ENCODE measurements around the gene CD300LD. TPM values are rescaled to one million over a fixed set of nuclear protein-coding genes. Genes with fewer than 3 reads are reported as not detected.

Gene CD300LD
- total RNA-seq, 2 donors from 2014 or later = not detected

DNA sequence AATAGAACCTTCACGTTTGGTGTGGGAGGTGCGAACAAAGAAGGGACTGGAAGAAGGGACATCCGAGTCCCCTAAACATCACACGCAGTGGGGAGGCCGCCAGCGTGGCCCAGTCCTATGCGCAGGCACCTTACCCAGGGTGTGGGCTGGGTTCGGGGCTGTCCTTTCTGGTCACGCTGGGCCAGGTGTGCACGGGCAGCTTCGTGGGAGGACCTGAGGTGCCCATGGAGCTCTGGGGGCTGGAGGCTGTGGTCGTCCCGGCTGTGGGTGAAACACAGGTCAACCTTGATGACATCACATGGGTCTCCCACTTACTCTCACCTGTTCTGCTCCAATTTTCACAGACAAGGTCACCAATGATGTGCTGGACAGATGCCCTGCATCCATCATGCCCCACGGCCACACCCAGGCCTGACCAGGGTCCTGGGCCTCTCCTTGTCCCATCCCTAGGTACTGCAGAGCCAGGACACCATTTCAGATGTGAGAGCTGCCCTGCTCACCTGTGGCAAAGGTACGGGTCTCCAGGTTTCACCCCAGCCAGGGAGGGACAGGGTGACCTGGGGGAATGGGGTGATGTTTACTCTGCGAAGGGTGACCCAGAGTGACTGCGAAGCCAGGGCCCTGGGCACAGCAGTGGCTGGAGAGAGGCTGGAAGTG is 49.2 kb downstream of the CD300LD start:
- Mint-ChIP-seq H3K27ac (peak overlapping the region in 1 of 2 donors; percentile 37), H3K9me3 (no peaks in the 10 kb centered on the region), H3K4me1 (ENCODE audit: low read depth in 2 of 2) (peaks cover 27 to 33% of the 10 kb centered on the region in 2 donors), H3K36me3 (no peaks in the 10 kb centered on the region), H3K27me3 (no peaks in the 10 kb centered on the region), H3K4me3 (no peak overlapping the region)
- ATAC-seq = no peak
- no peak for DNase-seq (ENCODE audit: low spot score)

DNA sequence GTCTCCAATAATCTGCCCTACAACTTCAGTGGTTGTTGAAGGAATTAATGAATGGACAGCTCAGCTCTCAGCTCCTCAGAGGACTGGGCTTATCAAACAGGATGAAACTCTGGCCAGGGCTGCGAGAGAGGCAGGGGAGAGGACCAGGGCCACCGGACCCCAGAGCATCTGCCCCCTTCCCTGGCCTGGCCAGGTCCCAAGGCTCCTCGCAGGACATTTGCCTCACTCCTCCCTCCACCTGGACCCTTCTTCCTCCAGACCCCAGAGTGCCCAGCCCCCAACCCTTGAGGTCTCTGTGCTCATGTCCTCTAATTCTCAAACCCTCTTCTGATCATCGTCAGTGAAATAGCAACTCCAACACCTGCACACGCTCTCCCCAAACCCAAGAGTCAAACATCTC is 49.9 kb downstream of the CD300LD start:
- no peaks in the 10 kb centered on the region for H3K9me3 Mint-ChIP-seq
- DNase-seq (ENCODE audit: low spot score) = no peak
- no peak overlapping the region for H3K27ac Mint-ChIP-seq
- no peaks in the 10 kb centered on the region for H3K36me3 Mint-ChIP-seq
- no peak overlapping the region for H3K4me3 Mint-ChIP-seq
- no peak for ATAC-seq
- H3K4me1 Mint-ChIP-seq (ENCODE audit: low read depth in 2 of 2) = peaks cover 22 to 26% of the 10 kb centered on the region in 2 donors
- H3K27me3 Mint-ChIP-seq = peaks cover 0 to 2% of the 10 kb centered on the region in 2 donors

GRCh38 chr17:74541176-74542111 is 50.6 kb downstream of the CD300LD start:
- DNase-seq (ENCODE audit: low spot score) (no peak), ATAC-seq (no peak)
- peaks cover 0 to 9% of the 10 kb centered on the region in 2 donors for H3K27me3 Mint-ChIP-seq
- H3K9me3 Mint-ChIP-seq = no peaks in the 10 kb centered on the region
- H3K27ac Mint-ChIP-seq = no peak overlapping the region
- peaks cover 21 to 25% of the 10 kb centered on the region in 2 donors for H3K4me1 Mint-ChIP-seq (ENCODE audit: low read depth in 2 of 2)
- no peak overlapping the region for H3K4me3 Mint-ChIP-seq
- H3K36me3 Mint-ChIP-seq = no peaks in the 10 kb centered on the region

DNA sequence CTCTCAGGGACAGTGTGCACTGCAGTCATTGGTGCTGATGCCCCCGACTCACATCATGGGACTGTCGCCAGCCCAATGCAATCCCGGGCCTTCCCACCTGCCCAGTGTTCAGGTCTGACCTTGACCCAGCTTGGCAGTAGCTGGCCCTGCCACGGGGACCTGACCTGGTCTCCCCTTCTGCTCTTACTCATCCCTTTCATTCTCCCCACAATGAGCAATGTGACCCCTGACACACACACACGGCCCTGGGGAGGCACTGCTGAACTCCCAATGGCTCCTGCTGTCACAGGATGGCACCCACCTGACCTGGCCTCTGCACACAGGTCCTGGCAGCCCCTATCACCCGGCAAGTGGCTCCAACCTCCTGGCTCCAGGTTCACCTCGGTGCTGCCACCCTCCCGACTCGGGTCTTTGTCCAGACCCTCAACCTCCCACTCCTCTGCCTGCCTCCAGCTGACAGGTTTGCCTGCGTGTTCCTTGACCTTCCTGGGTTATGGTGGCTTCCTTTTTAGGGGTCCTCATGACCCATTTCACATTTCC is 52.7 kb downstream of the CD300LD start:
- peaks cover 0 to 10% of the 10 kb centered on the region in 2 donors for H3K27me3 Mint-ChIP-seq
- H3K4me1 Mint-ChIP-seq (ENCODE audit: low read depth in 2 of 2) = peaks cover 2 to 6% of the 10 kb centered on the region in 2 donors
- H3K27ac Mint-ChIP-seq = no peak overlapping the region
- H3K9me3 Mint-ChIP-seq = no peaks in the 10 kb centered on the region
- ATAC-seq = peak in 1 of 2 donors; percentile 49
- no peak overlapping the region for H3K4me3 Mint-ChIP-seq
- H3K36me3 Mint-ChIP-seq = no peaks in the 10 kb centered on the region
- no peak for DNase-seq (ENCODE audit: low spot score)

- peaks cover 0 to 10% of the 10 kb centered on the region in 2 donors for H3K27me3 Mint-ChIP-seq
- peaks cover 11 to 14% of the 10 kb centered on the region in 2 donors for H3K4me1 Mint-ChIP-seq (ENCODE audit: low read depth in 2 of 2)
- no peak for DNase-seq (ENCODE audit: low spot score)
- no peaks in the 10 kb centered on the region for H3K9me3 Mint-ChIP-seq
- no peak overlapping the region for H3K27ac Mint-ChIP-seq
- no peak for ATAC-seq
- no peak overlapping the region for H3K4me3 Mint-ChIP-seq
- H3K36me3 Mint-ChIP-seq = no peaks in the 10 kb centered on the region
These were observed 55.2 kb downstream of the CD300LD start for GRCh38 chr17:74536890-74537289.

GRCh38 chr17:74532115-74532514 is 60.0 kb downstream of the CD300LD start:
- no peak for DNase-seq (ENCODE audit: low spot score)
- Mint-ChIP-seq H3K27me3 (peaks cover 0 to 8% of the 10 kb centered on the region in 2 donors), H3K36me3 (no peaks in the 10 kb centered on the region), H3K4me1 (ENCODE audit: low read depth in 2 of 2) (peaks cover 23 to 40% of the 10 kb centered on the region in 2 donors), H3K9me3 (no peaks in the 10 kb centered on the region), H3K27ac (peak overlapping the region; percentile 66 to 86), H3K4me3 (peak overlapping the region; percentile 77)
- peak; percentile 75 to 83 for ATAC-seq

DNA sequence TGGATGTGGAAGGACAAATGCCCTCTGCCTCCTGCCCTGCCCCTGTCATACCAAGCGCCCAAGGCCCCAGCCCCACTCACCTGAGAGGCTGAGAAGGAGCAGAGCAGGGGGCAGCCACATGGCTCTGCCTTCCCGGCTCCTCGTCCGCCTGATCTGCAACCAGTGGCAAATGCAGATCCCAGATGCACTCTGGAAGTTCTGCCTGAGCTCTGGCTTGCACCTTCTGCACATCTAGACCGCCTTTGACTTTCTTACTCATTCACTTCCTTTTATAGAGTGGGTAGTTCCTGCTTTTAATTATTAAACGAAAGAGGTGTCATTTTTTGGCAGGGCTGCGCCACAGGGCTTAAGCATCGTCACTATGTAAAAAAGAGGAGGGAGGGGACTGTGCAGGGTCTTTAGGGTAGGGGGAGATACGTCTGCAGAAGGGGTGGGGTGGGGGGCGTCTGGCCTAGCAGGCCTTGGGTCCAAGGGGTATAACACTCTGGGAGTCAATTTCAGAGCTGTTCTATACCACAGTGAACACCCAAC is 60.8 kb downstream of the CD300LD start, which contains the start of gene CD300LB:
Gene CD300LB, minus strand, starts transcription at position 245 of the 531 bp plus-strand sequence. Its CDS starts 125 bp downstream, at position 120.
- peaks cover 23 to 44% of the 10 kb centered on the region in 2 donors for H3K4me1 Mint-ChIP-seq (ENCODE audit: low read depth in 2 of 2)
- H3K27ac Mint-ChIP-seq = peak within 1 kb of the TSS; percentile 66 to 86
- DNase-seq (ENCODE audit: low spot score) (no peak), ATAC-seq (no peak)
- peak within 1 kb of the TSS; percentile 77 for H3K4me3 Mint-ChIP-seq
- no peaks in the 10 kb centered on the region for H3K36me3 Mint-ChIP-seq
- H3K27me3 Mint-ChIP-seq = no peaks in the 10 kb centered on the region
- H3K9me3 Mint-ChIP-seq = no peaks in the 10 kb centered on the region

GRCh38 chr17:74530831-74531150 is 61.3 kb downstream of the CD300LD start:
- no peaks in the 10 kb centered on the region for H3K27me3 Mint-ChIP-seq
- ATAC-seq (no peak), DNase-seq (ENCODE audit: low spot score) (no peak)
- peak overlapping the region in 1 of 2 donors; percentile 86 for H3K27ac Mint-ChIP-seq
- H3K4me3 Mint-ChIP-seq = no peak overlapping the region
- H3K4me1 Mint-ChIP-seq (ENCODE audit: low read depth in 2 of 2) = peaks cover 23 to 44% of the 10 kb centered on the region in 2 donors
- no peaks in the 10 kb centered on the region for H3K9me3 Mint-ChIP-seq
- H3K36me3 Mint-ChIP-seq = no peaks in the 10 kb centered on the region

Other genes with a start within 250 kb of the CD300LD start
- gene BTBD17, start 230.4 kb downstream of the CD300LD start, total RNA-seq = not detected
- gene GPR142, start 224.8 kb downstream of the CD300LD start, total RNA-seq = not detected
- gene GPRC5C, start 160.2 kb downstream of the CD300LD start, total RNA-seq = under 1 TPM in 1 of 2 donors, not detected in 1; 0.25 TPM
- 10 to 100 TPM; 17.6 to 43.7 TPM for gene CD300A, start 125.6 kb downstream of the CD300LD start, total RNA-seq
- under 1 TPM; 0.17 to 0.39 TPM for gene CD300LB, start 60.8 kb downstream of the CD300LD start, total RNA-seq
- gene CD300C, start 46.2 kb downstream of the CD300LD start, total RNA-seq = 1 to 10 TPM; 1.5 to 5.8 TPM
- gene CD300H, start 24.8 kb downstream of the CD300LD start, total RNA-seq = not detected
- not detected for gene CD300E, start 31.5 kb upstream of the CD300LD start, total RNA-seq
- 1 to 10 TPM in 1 of 2 donors, not detected in 1; 2.2 TPM for gene CD300LF, start 120.6 kb upstream of the CD300LD start, total RNA-seq
- gene RAB37, start 145.0 kb upstream of the CD300LD start, total RNA-seq = 1 to 10 TPM; 1.3 to 3.3 TPM
- 100 to 1,000 TPM; 159 to 187 TPM for gene NHERF1, start 156.3 kb upstream of the CD300LD start, total RNA-seq
- gene NAT9, start 184.1 kb upstream of the CD300LD start, total RNA-seq = 10 to 100 TPM; 42.9 to 60.7 TPM